ENCODE measurements around the gene AGO3.

AGO3 gene

DNA sequence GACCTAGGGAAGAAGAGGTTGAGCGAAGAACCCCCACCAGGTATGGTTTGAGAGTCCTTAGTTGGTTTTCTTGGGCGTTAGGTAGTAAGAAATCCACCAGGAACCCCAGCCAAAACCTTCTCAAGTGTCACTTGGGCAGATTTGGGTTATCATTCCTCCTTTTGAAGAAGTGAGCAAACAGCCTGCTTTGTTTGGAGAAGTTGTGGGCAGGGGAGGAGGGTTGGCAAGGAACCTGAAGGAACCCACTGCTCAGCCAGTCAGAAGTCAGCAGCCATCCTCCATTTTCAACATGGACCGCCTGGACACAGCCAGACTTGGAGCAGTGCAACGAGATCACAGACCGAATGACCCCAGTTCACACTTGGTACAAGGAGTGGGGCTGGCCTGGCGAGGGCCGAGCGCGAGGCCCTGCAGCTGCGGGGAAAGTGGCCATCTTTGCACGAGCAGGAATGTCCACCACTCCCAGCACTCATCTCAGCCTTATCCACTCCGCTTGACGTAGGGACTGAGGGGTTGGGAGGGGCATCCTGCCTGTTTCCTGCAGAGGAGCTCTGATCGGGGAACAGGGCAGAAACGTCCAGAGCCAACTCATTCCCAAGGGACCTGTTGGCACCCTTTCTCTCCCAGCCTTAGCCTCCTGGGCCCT is 165.0 kb downstream of the AGO3 start:
- DNase-seq (ENCODE audit: low read depth, low spot score): no peak

- no peak for DNase-seq (ENCODE audit: low read depth, low spot score)
These were observed 165.9 kb downstream of the AGO3 start for GRCh38 chr1:36096500-36097432.

- DNase-seq (ENCODE audit: low read depth, low spot score): no peak
These were observed 167.0 kb downstream of the AGO3 start for GRCh38 chr1:36097693-36098585.

DNA sequence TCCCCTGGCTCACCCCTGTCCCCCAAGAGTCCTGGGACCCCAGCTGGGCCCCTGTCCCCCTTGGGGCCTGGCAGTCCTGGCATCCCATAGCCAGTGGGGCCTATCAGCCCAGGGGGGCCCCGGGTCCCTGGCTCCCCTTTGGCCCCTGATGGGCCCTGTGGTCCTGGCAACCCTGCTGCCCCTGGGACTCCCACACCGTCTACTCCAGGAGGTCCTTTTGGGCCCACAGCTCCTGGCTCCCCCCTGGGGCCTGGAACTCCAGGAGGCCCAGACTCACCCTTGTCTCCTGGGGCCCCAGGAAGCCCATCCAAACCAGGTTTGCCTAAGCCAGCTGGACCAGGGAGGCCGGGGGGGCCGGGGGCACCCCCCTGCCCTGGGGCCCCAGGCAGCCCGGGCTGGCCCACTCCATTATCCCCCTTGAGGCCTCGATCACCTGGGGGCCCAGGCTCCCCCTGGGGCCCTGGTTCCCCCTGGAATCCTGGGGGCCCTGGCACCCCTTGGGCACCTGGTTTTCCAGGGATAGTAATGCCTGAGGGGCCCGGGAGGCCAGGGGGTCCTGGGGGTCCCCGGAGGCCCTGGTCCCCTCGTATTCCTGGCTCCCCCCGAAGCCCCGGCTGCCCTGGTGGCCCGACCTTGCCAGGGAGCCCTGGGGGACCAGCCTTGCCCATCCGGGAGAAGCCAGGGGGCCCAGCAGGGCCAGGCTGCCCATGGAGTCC is 167.9 kb downstream of the AGO3 start:
- no peak for DNase-seq (ENCODE audit: low read depth, low spot score)

DNA sequence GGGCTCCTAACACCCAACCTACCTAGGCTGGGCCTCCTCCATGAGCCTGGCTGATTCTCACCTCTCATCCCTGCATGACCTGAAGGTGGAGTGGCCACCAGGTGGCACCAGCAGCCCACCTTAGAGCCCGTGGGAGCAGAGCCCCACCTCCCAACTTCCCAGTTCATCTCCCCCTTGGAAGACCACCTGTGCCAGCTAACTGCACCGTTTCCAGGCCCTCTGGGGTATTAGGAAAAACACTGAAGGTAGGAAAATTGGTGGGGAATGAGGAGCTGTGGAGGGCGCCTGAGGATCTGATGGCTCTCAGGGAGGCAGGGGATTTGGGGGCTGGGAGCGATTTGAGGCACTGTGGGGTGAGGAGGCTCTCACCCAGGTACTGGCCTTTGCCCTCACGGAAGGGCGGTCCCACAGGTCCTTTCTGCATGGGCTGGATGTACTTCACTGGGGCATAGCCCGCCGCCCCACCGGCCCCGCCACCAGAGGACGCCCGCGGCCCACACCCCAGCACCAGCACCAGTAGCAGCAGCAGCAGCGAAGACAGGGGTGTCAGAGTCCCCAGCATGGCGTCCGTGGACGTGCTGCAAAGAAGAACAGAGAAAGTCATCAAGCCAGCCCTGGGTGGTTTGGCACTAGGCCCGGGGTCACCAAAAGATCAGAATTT is 168.9 kb downstream of the AGO3 start:
- DNase-seq (ENCODE audit: low read depth, low spot score): peak; percentile 49

- DNase-seq (ENCODE audit: low read depth, low spot score): no peak
These were observed 169.5 kb downstream of the AGO3 start for GRCh38 chr1:36100376-36100775.

DNA sequence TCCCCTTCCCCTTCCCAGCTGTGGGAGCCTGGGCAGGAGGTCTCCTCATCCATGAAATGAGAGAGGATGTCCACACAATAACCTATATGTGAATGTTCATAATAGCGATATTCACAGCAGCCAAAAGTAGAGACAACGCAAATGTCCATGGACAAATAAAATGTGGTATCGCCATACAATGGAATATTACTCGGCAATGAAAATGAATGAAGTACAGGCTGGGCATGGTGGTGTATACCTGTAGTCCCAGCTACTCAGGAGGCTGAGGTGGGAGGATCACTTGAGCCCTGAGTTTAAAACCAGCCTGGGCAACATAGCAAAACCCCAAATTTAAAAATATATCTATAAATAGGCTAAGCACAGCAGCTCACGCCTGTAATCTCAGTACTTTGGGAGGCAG is 170.6 kb downstream of the AGO3 start:
- DNase-seq (ENCODE audit: low read depth, low spot score): no peak

- no peak for DNase-seq (ENCODE audit: low read depth, low spot score)
These were observed 175.4 kb downstream of the AGO3 start for GRCh38 chr1:36106269-36106668.

- no peak for DNase-seq (ENCODE audit: low read depth, low spot score)
These were observed 176.5 kb downstream of the AGO3 start for GRCh38 chr1:36107394-36107793.

- no peak for DNase-seq (ENCODE audit: low read depth, low spot score)
These were observed 177.4 kb downstream of the AGO3 start for GRCh38 chr1:36108314-36108713.

- DNase-seq (ENCODE audit: low read depth, low spot score): no peak
These were observed 178.3 kb downstream of the AGO3 start for GRCh38 chr1:36109041-36109679.

DNA sequence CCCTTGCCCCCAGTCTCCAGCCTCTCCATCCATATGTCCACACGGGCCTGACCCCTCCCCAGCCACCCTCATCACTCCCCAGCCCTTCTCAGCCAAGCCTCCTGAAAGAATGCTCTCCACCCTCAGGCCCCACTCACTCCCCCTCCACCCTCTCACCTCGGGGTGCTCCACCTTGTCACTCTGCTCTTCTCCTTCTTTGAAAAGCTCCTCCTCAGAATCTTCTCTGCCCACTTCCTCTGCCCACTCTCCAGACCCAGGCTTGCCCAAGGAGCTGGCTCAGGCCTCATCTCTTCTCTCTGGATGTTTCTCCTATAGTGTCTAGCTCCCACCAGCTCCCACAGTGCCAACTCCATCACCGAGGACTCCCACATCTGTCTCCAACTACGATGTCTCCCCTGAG is 180.2 kb downstream of the AGO3 start:
- no peak for DNase-seq (ENCODE audit: low read depth, low spot score)

DNA sequence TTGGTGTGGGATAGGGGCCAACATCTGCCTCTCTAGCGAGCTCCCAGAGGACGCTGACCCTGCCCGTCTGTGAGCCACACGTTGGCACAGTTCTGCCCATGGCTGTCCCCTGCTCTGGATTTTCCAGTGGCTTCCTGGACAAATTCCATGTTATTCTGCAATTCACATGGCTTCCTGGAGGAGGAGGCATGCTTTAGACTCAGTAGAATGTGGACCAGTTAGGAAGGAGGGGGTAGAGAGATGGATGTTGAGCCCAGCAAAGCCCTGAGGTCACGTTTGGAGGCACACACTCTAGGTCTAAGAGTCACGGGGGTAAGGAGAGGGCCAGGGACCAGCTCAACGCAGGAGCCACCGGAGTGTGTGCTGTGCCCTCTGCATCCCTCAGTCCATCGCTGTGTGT is 181.9 kb downstream of the AGO3 start:
- no peak for DNase-seq (ENCODE audit: low read depth, low spot score)

- no peak for DNase-seq (ENCODE audit: low read depth, low spot score)
These were observed 183.5 kb downstream of the AGO3 start for GRCh38 chr1:36114371-36114770.

DNA sequence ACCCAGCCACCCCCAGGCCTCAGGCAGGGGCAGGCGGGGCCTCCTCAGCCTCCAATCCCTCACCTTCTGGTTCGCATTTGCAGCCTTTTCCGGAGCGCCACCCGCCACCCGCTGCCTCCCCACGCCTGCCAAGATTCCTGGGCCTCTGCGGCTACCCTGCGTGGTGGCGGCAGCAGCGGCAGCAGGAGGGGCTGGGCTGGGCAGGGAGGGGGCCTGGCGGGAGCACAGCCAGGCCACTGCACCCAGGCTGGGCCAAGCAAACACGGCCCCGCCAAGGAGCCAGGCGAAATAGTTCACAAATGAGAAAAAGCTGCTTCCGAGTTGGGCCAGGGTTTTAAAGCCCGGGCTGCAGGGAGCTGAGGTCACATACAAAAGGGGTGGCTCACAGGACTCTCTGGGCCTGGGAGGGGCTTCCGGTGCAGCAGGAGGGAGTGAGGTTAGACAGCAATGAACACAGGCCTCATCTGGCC is 184.3 kb downstream of the AGO3 start:
- no peak for DNase-seq (ENCODE audit: low read depth, low spot score)

DNA sequence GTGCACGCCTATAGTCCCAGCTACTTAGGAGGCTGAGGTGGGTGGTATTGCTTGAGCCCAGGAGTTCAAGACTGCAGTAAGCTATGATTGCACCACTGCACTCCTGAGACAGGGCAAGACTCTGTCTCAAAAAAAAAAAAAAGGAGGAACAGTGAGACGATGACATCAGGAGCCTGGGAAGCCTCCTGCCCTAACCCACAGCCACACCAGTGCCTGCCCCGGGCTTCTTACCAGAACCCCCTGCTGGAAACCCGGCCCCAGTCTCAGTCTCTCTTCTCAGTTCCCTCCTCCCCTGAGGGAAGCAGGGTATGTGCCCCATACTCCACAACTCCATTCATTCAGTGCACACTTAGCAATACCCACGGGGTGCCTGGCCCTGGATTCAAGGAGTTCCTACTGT is 185.0 kb downstream of the AGO3 start:
- no peak for DNase-seq (ENCODE audit: low read depth, low spot score)

GRCh38 chr1:36116901-36117300 is 186.0 kb downstream of the AGO3 start:
- no peak for DNase-seq (ENCODE audit: low read depth, low spot score)

DNA sequence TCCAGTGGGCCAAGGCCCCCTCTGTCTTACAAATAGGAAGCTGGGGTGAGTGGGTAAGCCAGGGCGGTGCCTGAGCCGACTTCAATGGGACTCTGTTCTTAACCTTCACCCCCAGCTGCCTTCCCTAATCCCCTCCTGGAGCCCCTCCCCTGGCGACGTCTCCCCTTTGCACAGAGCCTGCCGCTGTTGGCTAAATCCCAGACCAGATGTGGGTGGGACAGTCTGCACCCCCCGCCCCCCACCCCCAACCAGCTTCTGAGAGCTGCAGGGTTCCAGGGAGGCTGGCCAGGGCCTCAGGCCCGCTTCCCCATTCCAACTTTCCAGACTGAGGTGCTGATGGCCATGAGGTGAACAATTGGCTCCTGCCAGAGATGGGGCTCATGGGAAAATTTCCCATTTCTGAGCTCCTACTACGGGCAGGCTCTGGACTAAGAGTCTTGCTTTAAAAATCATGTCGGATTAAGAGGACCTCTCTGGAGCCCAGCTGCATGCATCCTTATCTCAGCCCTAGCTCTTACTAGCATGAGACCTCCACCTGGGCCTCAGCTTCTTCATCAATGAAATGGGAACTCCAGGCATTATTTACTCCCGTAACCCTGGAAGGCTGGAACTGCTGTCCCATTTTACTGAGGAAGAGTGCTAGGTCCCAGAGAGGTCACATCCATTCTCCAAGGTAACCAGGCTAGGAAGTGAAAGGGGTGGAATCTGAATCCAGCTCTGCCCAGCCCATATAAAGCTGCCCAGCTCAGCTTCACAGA is 187.7 kb downstream of the AGO3 start:
- DNase-seq (ENCODE audit: low read depth, low spot score): no peak

DNA sequence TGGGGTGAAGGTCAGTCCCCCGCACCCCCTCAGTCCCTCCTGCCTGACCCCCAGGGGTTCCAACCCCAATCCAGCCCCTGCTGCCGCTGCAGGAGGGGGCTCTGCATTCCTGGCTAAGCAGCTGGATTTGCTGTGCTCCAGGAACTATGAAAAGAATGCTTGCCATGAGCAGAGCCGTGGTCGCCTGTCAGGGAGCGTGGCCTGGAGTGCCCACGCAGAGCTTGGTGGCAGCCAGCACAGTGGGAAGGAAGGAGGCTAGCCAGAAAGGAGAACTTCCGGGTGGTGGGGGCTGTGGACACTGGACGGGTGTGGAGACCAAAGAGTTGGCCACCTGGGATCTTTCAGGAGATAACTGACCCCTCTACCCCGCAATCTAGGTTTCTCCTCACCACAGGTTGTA is 188.6 kb downstream of the AGO3 start:
- DNase-seq (ENCODE audit: low read depth, low spot score): no peak
